ENCODE data around the gene SEC14L2. TPM values are rescaled to one million over a fixed set of nuclear protein-coding genes. Genes with fewer than 3 reads are reported as not detected.
A peak's percentile ranks its signal among the peaks of the same experiment; 100 is the strongest.

The SEC14L2 gene
- total RNA-seq, 1 experiment from 2014 or later, result 14.4 TPM

DNA sequence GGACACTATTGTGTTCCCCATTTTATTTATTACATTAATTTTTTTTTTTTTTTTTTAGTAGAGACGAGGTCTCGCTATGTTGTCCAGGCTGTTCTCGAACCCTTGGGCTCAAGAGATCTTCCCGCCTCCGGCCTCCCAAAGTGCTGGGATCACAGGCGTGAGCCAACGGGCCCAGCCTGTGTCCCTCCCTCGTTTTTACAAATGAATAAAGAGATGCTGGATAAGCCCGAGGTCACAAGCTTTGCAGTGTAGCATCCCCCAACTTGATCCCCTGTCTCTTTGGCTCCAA lies 28.5 kb downstream of the SEC14L2 start:
- BruUV-seq (replicated peaks), result no TSS peak
- Histone ChIP-seq H3K36me3 (ENCODE audit: insufficient read depth, low read length, poor library complexity, severe bottlenecking) (peaks cover 21% of the 10 kb centered on the region), H3K4me1 (ENCODE audit: insufficient read depth, low read length, poor library complexity, severe bottlenecking) (peaks cover 50% of the 10 kb centered on the region), H3K27ac (ENCODE audit: low read depth, low read length, poor library complexity, severe bottlenecking) (peak overlapping the region; percentile 94), H3K4me3 (ENCODE audit: low read depth, low read length, poor library complexity, severe bottlenecking) (peak overlapping the region; percentile 77), H3K9me3 (ENCODE audit: low read depth, low read length, poor library complexity, severe bottlenecking) (no peaks in the 10 kb centered on the region), H3K27me3 (replicated peaks; ENCODE audit: insufficient read depth, low read depth, low read length, poor library complexity) (no peaks in the 10 kb centered on the region)
- POLR2A ChIA-PET (ENCODE audit: low non-redundant PET), result interaction anchor here (0.9 to 1.4 kb wide), 2 partner anchors 26 to 28 kb away, joined by 3 to 14 read pairs; partner anchors contain the start of gene SEC14L2
- TF ChIP-seq, protein P1, sequence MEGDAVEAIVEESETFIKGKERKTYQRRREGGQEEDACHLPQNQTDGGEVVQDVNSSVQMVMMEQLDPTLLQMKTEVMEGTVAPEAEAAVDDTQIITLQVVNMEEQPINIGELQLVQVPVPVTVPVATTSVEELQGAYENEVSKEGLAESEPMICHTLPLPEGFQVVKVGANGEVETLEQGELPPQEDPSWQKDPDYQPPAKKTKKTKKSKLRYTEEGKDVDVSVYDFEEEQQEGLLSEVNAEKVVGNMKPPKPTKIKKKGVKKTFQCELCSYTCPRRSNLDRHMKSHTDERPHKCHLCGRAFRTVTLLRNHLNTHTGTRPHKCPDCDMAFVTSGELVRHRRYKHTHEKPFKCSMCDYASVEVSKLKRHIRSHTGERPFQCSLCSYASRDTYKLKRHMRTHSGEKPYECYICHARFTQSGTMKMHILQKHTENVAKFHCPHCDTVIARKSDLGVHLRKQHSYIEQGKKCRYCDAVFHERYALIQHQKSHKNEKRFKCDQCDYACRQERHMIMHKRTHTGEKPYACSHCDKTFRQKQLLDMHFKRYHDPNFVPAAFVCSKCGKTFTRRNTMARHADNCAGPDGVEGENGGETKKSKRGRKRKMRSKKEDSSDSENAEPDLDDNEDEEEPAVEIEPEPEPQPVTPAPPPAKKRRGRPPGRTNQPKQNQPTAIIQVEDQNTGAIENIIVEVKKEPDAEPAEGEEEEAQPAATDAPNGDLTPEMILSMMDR (conservative IDR thresholded peaks at IDR 0.05; ENCODE audit: low read depth, low read length), result no peak
- TF ChIP-seq EZH2 (IDR thresholded peaks at IDR 0.05; ENCODE audit: borderline replicate concordance, low read depth, low read length, poor library complexity, severe bottlenecking), result no peak
- DNase-seq (ENCODE audit: low spot score), result no peak
- CTCF ChIA-PET, result interaction anchor here (0.6 to 2.0 kb wide), 4 partner anchors 11 to 182 kb away, joined by 4 to 6 read pairs (median 4); partner anchors contain the start of gene TCN2
- intact Hi-C loops (cut with micrococcal nuclease; ENCODE audit: unreplicated experiment), result no loop called here

DNA sequence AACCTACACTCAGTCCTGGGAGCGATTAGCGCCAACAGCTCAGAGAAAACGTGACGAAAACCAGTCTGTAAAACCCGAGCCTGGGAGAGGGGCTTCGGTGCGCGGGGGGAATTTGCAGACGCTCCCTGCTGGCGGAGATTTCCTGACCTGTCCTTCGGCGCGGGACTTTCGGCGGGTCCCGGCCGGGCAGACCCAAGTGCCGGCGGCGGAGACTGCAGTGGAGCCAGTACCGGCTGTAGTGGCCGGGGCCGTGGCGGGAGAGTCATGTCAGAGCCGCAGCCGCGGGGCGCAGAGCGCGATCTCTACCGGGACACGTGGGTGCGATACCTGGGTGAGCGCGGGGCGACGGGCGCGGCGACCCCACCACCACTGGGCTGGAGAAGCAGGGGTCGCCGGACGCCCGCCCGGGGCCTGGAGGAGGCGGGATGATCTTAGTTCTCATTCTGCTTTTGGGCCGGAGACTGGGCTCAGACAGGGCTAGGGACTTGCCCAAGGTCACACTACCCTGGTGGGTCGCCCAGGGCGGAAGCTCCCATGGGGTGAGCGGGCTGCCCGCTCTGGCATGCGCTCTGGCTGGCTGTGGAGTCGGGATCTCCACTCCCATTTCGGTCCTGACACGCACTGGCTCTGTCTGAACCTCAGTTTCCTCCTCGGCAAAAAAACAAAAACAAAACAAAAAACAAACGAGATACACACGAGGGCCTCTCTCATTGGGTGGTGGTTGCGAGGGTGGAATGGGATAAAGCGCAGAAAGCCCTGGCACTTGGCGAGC lies 29.0 kb downstream of the SEC14L2 start, which contains the start of gene MTFP1:
Gene MTFP1, plus strand, starts transcription at position 153 of the 772 bp plus-strand sequence. Its CDS starts 112 bp downstream, at position 265.
- ChIA-PET POLR2A (ENCODE audit: low non-redundant PET) (interaction anchor here (0.9 kb wide), 1 partner anchor 25 kb away, joined by 3 read pairs; no protein-coding TSS in a partner anchor), CTCF (interaction anchor here (1.0 to 1.5 kb wide), 2 partner anchors 11 to 14 kb away, joined by 4 to 5 read pairs; no protein-coding TSS in a partner anchor)
- Histone ChIP-seq H3K4me3 (ENCODE audit: low read depth, low read length, poor library complexity, severe bottlenecking) (peak within 1 kb of the TSS; percentile 77), H3K36me3 (ENCODE audit: insufficient read depth, low read length, poor library complexity, severe bottlenecking) (peaks cover 20% of the 10 kb centered on the region), H3K27ac (ENCODE audit: low read depth, low read length, poor library complexity, severe bottlenecking) (peak within 1 kb of the TSS; percentile 94), H3K4me1 (ENCODE audit: insufficient read depth, low read length, poor library complexity, severe bottlenecking) (peaks cover 44% of the 10 kb centered on the region), H3K27me3 (replicated peaks; ENCODE audit: insufficient read depth, low read depth, low read length, poor library complexity) (no peaks in the 10 kb centered on the region), H3K9me3 (ENCODE audit: low read depth, low read length, poor library complexity, severe bottlenecking) (no peaks in the 10 kb centered on the region)
- DNase-seq (ENCODE audit: low spot score), result peak; percentile 86
- intact Hi-C loops (cut with micrococcal nuclease; ENCODE audit: unreplicated experiment), result no loop called here
- TSS peak; percentile 9 for BruUV-seq (replicated peaks)
- no peak for TF ChIP-seq EZH2 (IDR thresholded peaks at IDR 0.05; ENCODE audit: borderline replicate concordance, low read depth, low read length, poor library complexity, severe bottlenecking)
- TF ChIP-seq, protein P1 (conservative IDR thresholded peaks at IDR 0.05; ENCODE audit: low read depth, low read length), result no peak

DNA sequence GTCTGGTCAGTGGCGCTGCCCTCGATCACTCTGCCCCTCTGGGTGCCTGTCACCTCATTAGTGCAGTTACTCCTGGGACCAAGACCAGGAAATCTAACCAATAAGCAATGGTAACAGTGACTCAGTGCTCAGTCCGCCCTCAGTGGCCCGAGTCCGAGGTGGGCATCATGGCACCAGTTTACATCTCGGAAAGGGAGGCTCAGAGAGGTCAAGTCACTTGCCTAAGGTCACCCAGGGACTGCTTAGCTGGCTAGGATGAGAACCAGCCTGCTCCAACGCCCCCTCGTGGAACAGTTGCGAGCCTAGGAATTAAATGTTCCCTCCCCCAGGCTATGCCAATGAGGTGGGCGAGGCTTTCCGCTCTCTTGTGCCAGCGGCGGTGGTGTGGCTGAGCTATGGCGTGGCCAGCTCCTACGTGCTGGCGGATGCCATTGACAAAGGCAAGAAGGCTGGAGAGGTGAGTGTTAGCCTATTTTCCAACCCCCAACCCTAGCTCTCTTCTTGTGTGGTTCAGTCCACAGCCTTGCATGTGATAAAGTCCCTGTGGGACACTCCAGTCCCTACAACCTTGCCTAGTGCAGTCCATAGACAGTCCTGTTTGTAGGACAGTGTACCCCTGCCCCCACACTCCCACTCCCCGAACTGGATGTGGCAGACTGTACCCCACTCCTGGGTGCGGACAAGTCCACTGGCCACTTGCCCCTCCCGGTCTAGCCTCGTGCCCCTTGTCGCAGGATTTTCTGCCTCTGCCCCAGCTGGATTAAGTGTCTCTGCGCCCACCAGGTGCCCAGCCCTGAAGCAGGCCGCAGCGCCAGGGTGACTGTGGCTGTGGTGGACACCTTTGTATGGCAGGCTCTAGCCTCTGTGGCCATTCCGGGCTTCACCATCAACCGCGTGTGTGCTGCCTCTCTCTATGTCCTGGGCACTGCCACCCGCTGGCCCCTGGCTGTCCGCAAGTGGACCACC lies 29.9 kb downstream of the SEC14L2 start:
- no TSS peak for BruUV-seq (replicated peaks)
- CTCF ChIA-PET, result interaction anchor here (0.8 to 1.5 kb wide), 2 partner anchors 13 to 14 kb away, joined by 3 to 5 read pairs; no protein-coding TSS in a partner anchor

More for the DNA sequence above, 29.9 kb downstream of the SEC14L2 start:
- peak; percentile 96 for DNase-seq (ENCODE audit: low spot score)
- TF ChIP-seq EZH2 (IDR thresholded peaks at IDR 0.05; ENCODE audit: borderline replicate concordance, low read depth, low read length, poor library complexity, severe bottlenecking), result no peak
- TF ChIP-seq, protein P1 (conservative IDR thresholded peaks at IDR 0.05; ENCODE audit: low read depth, low read length), result peak; percentile 91
- POLR2A ChIA-PET (ENCODE audit: low non-redundant PET), result no interaction called here
- intact Hi-C loops (cut with micrococcal nuclease; ENCODE audit: unreplicated experiment), result no loop called here
- peaks cover 20% of the 10 kb centered on the region for H3K36me3 ChIP-seq (ENCODE audit: insufficient read depth, low read length, poor library complexity, severe bottlenecking)
- H3K4me1 ChIP-seq (ENCODE audit: insufficient read depth, low read length, poor library complexity, severe bottlenecking), result peaks cover 36% of the 10 kb centered on the region
- peak overlapping the region; percentile 94 for H3K27ac ChIP-seq (ENCODE audit: low read depth, low read length, poor library complexity, severe bottlenecking)
- H3K4me3 ChIP-seq (ENCODE audit: low read depth, low read length, poor library complexity, severe bottlenecking), result peak overlapping the region; percentile 77
- no peaks in the 10 kb centered on the region for H3K27me3 ChIP-seq (replicated peaks; ENCODE audit: insufficient read depth, low read depth, low read length, poor library complexity)
- H3K9me3 ChIP-seq (ENCODE audit: low read depth, low read length, poor library complexity, severe bottlenecking), result no peaks in the 10 kb centered on the region
